Right ventricle myocardium superior (tissue), 1 donor: ENCODE measurements around the gene AGAP4. TPM values are rescaled to one million over a fixed set of nuclear protein-coding genes. Genes with fewer than 3 reads are reported as not detected.
A peak's percentile ranks its signal among the peaks of the same experiment; 100 is the strongest.
"Not testable (repeated sequence)": the region's sequence is repeated elsewhere in the genome, so short reads cannot be mapped to it uniquely, and the experiment has no call there.

Source experiments
- ATAC-seq: fragments of 200-7000 bp; cut with Tn5 transposase; one replicate; pipeline ENCODE4 v1.9.1; 2020; ENCODE audit warnings: mild to moderate bottlenecking; ENCODE audit not compliant: poor library complexity
- DNase-seq: peaks from one replicate; pipeline ENCODE4 v3.0.0-alpha.2; 2020
- intact Hi-C: fragments of 100-400 bp; cut with DNase I; formaldehyde crosslinking; loops from one replicate; pipeline ENCODE4 v1.11.2; 2022
- long read RNA-seq: library from polyadenylated mRNA; unstranded; transcript quantifications from one replicate; pipeline ENCODE4 v2.0.0, GENCODE V29; 2021
- total RNA-seq: library from RNA; stranded (reverse); fragmentation: NEBNext Ultra II Directional; extraction: Animal tissue kit (Norgen Biotek cat#: 25700); gene quantifications from one replicate; pipeline ENCODE4 v1.2.1, GENCODE V29; 2021
- donor health status: DM: no; HTN: yes; CAD: no; lungs with severe emphysema.

The AGAP4 gene
- 6.4 TPM for total RNA-seq
- long read RNA-seq, partial matches to known transcripts: 1 of 2 reads
- long read RNA-seq, other reads (novel, unspliced or antisense): 1 of 2 reads

DNA sequence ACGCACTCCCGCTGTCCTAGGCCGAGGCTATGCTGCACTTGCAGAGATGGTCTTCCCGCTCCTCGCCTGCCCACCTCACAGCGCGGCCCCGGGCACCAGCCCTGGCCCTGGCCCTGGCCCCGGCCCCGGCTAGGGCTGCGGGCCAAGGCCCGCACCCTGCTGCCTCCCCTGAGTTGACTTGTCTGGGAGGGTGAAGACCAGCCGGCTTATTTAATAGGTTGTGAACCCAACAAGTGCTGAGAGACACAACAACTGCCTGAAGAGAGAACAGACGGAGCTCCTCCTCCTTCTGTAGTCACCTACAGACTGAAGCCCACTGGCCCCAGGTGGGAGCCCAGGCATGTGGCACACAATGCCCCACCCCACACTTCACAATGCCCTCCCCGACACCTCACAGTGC is at the start of gene AGAP4:
Gene AGAP4 (minus strand): TSS at position 101 of the 400 bp plus-strand sequence. CDS start 153 bp downstream, outside the sequence.
- ATAC-seq, intact Hi-C loops, DNase-seq: not testable (repeated sequence)

DNA sequence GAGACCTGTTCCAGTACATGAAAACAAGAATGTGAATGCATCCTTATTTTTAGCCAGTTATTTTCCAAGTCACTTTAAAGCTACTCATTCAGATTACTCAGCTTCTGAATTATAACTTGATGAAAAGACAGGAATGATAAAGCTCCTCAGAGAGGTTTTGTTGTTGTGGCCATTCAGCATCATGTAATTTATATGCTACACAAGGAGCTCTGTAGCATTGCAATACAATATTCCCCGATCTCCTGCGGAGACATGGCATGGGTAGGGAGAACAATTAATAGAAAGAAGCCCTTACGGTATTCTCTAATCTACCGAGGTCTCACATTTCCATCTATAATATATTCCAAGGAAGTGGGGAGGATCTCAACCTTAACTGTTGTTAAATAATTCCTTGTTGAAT is 43.4 kb upstream of the AGAP4 start:
- DNase-seq, intact Hi-C loops, ATAC-seq: not testable (repeated sequence)

DNA sequence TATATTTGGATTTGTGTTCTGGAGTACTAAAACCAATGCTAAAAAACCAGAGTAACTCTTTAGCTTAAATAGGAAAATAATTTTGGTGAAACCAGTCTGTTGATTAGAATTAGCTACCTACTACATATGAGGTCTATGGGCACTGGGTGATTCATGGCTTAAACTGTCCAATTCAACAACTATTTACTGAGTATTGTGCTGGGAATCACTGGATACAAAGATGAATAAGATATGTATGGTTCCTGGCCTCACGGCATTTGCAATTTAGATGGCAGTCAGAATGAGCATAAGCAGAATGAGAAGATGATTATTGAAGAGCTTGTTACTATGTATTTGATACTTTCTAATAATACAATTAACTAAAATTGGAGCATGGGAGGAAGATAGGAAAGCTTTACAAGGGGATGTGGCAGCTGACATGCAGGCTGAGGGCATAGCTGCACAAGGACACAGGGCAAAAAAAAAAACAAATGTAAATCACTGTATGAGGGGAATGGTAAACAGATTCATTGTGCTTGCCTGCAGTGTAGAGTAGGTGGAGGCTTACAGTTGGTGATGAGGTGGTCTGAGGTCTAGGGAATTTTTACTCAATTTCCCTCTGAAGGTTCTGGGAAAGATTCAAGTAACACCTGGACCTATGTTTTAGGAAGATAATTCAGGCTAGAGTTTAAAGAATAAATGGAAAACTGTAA is 42.4 kb upstream of the AGAP4 start:
- ATAC-seq: not testable (repeated sequence)

DNA sequence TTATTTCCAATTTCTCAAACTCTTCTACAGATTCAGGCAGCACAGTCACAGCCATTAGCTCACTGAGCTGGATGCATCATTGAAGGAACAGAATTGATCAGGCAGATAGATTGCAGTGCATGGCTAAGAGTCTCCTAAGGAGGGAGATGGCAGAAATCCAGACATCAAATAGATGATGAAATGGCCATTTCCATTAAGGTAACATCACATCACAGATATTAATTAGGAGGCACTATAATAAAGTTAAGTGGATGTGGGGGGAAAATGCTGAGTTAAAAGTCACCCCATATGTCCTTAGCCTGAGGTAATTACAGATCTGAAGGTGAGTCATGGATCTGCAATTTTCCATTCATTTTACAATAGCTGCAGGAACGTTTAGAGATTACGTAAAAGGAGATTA is 35.6 kb upstream of the AGAP4 start:
- DNase-seq, intact Hi-C loops, ATAC-seq: not testable (repeated sequence)

More for the DNA sequence above, 42.4 kb upstream of the AGAP4 start:
- intact Hi-C loops, DNase-seq: not testable (repeated sequence)

DNA sequence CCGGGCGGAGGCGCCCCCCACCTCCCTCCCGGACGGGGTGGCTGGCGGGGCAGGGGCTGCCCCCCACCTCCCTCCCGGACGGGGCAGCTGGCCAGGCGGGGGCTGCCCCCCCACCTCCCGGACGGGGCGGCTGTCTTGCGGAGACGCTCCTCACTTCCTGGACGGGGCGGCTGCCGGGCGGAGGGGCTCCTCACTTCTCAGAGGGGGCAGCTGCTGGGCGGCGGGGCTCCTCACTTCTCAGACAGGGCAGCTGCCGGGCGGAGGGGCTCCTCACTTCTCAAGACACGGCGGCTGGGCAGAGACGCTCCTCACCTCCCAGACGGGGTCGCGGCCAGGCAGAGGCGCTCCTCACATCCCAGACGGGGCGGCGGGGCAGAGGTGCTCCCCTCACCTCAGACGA is 18.1 kb upstream of the AGAP4 start:
- ATAC-seq, intact Hi-C loops, DNase-seq: not testable (repeated sequence)

DNA sequence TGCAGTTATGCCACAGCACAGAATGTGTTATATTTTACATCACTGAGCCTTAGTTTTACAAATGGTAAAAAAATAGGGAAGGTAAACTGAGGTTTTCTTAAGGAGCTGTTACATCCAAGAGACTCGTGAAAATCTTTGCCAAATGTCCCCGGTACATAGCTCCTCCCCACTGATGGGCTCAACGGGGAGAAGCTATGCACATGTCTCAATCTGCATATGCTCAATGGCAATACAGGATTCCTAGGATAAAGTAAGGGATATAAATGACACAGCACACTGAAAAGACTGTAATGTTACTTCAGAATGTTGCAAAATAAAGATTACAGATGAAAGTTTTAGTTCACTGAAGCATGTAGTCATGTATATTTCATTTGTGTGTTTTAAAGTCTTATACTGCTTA is 17.0 kb upstream of the AGAP4 start:
- intact Hi-C loops, ATAC-seq, DNase-seq: not testable (repeated sequence)

DNA sequence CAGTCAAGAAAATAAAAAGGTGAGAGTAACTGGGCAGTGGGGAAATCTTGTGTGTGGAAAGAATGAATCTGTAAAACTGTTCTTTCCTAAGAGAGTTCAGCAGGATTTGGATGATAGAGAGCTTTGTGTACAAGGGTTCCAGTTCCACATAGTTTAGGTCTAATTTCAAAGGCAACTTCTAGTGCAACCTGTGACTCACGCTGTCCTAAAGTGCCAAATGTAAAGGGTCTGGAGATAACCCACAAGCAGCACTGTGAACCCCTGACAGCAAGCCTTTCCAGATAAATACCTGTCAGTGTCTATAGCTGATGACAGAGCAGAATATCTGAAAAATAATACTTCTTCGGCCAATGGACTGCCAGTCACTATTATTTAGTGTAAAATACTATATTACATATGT is 16.3 kb upstream of the AGAP4 start:
- peak; percentile 74 for ATAC-seq
- intact Hi-C loops, DNase-seq: not testable (repeated sequence)

DNA sequence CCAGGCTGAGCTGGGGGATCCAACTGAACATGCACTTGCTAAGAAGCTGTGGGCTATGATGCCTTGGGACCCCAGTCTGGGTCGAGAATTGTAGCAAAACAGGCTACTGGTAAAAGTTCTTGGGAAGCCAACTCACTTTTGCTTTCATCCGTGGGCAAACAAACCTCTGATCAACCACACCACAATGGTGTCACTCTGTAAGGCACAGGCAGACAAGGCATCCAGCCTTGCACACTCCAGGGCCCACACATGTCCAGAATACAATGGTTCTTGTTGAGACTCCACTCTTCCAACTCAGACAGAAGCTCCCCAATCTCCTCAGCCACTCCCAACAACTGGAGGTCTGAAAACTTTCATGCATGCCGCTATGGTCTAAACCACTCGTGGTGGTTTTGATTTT is 10.6 kb upstream of the AGAP4 start:
- intact Hi-C loops, ATAC-seq: not testable (repeated sequence)

DNA sequence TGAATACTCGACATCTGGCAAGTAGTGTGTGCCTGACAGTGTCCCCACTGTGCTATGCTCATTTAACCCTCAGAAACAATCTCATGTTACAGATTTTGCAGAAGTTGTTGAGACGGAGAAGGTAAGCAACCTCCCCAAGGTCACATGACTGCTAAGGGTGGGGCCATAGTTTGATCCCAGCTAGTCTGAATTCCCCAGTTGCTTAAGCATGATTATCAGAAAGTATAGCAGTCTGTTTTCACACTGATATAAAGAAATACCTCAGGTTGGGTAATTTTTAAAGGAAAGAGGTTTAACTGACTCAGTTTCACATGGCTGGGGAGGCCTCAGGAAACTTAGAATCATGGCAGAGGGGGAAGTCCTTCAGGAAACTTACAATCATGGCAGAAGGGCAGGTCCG is 1.2 kb upstream of the AGAP4 start:
- ATAC-seq, intact Hi-C loops, DNase-seq: not testable (repeated sequence)

More for the DNA sequence above, 10.6 kb upstream of the AGAP4 start:
- DNase-seq: not testable (repeated sequence)

DNA sequence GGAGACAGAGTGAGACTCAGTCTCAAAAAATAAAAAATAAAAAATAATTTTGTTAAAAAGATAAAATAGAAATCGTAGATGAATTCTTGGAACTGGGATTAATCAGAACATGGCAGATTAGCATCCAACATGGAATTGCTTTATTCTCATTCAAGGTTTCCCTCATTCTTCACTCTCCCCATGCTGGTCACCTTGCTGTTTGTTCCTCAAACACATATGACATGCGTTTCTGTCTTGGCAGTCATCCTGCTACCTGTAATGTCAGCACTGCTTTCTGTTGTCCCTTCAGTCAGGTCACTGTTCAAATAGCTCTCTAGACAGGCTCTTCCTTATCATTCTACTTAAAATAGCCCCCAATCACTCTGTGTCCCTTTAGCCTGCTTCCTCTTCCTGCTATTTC is 24.4 kb downstream of the AGAP4 start:
- DNase-seq, intact Hi-C loops, ATAC-seq: not testable (repeated sequence)

DNA sequence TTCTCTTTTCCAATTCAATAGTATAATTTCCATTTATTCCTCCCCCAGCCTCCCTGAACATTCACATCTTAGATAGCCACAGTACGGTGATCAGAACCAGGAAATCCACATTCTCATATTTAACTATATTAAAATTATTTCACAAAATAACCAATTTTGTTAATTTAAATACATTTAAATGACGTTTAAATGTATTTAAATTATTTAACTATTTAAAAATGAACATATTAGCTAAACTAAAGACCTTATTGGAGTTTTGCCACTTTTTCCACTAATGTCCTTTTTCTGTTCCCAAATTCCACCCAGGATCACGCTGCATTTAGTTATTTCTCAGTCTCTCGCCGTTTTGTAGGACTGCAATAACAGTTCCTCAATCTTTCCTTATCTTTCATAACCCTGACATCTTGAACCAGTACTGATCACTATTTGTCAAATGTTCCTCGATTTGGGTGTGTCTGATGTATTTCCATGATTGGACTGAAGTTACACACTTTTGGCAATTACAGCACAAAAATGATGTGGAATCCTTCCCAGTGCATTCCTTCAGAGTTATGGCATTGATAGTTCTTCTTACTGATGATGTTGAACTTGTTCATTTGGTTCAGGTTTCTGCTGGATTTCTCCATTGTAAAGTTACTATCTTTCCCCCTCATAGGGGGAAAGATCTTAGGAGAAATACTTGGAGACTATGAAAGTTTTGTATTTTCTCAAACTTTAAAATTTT is 27.0 kb downstream of the AGAP4 start:
- ATAC-seq, DNase-seq, intact Hi-C loops: not testable (repeated sequence)

DNA sequence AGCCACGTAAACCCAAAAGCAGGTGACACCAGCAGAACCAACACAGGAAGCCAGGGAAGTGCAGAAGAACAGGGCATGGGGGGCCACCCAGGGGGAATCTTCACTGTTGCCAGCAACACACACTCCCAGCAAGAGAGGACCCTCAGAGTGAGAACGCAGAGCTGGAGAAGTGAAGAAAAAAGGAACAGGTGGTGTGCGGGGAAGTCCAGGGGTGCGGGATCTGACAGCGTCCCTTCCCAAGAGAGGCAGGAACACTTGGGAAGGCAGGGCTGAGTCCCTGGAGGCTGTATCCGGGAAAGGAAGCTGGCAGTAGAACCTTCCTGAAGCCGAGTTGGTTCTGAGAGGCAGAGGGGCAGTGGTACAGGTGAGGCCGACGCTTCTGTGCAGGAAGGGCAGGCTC is 27.7 kb downstream of the AGAP4 start:
- ATAC-seq (no peak), DNase-seq (no peak)
- intact Hi-C loops: no loop called here

DNA sequence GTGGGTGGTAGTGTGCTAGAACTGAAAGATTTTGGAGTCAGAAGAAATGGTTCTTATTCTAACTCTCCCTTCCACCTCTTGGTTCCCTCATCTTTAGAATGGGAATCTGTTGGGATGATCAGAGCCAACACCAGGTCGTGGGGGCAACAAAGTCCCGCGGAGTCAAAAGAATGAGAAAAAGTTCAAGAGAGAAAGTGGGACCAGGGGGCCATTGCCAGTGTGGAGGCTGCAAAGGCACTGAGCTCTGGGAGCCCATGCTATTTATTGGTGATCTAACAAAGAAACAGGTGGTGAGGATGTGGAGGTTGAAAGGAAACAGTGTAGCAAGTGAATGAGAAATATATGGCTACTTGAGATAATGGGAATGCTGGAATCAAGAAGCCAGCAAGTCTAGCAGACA is 29.4 kb downstream of the AGAP4 start:
- DNase-seq (no peak), ATAC-seq (no peak)
- intact Hi-C loops: no loop called here

DNA sequence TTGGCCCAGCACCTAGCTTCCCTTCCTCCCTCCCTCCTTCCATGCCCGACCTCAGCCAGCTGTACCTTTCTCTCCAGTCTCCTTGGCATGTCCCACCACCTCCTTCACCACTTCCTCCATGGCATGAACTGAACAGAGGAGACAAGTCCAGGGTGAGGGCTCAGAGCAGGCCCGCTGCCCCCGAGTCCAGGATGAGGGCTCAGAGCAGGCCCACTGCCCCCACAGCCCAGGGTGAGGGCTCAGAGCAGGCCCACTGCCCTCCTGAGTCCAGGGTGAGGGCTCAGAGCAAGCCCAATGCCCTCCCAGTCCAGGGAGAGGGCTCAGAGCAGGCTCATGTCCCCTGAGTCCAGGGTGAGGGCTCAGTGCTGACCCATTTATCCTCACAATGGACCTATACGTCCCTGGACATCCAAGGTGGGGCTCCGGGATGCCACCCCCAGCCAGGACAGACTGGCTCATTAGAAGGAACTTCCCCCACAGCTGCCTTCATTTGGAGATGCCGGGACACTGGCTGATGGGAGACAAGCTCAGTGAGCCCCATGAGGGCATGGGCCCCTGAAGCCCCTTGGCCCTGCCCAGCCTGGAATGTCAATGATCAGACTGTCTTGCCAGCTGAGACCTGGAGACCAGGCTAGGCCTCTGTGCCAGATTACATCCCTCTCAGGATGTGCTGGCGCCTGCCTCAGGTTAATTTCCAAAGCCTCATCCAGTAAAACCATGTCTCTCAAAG is 30.0 kb downstream of the AGAP4 start:
- DNase-seq (no peak), ATAC-seq (no peak)
- intact Hi-C loops: no loop called here

DNA sequence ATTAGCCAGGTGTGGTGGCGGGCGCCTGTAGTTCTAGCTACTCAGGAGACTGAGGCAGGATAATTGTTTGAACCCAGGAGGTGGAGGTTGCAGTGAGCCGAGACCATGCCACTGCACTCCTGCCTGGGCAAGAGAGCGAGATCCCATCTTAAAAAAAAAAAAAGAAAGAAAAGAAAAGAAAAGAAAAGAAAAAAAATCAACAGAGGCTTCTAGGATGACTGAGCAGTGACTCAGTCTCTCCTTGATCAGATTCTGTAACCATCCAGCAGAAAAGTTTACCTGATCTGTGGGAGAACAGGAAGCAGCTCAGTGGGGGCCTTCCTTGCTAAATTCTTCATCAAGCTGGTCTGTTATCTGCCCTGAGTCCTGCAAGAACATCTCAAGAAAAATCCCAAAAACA is 33.2 kb downstream of the AGAP4 start:
- ATAC-seq, DNase-seq, intact Hi-C loops: not testable (repeated sequence)

DNA sequence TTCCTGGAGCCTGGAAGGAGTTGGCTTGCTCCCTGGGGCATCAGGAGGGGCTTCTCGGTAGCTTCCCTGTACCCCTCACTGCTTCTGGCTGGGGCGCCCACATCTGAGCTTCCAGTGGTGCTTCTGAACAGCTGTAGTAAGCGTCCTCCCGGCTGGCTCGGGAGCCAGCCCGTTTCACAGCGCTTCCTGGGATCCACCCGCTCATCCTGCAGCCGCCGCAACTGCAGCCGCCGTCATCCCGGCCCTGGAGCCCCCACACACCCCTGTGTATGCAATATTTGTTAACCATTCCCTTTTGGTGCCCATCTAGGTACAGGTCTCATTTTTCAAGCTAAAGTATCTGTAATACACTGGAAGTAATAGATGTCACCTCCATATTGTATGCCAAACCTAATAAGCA is 34.3 kb downstream of the AGAP4 start:
- intact Hi-C loops, ATAC-seq, DNase-seq: not testable (repeated sequence)

DNA sequence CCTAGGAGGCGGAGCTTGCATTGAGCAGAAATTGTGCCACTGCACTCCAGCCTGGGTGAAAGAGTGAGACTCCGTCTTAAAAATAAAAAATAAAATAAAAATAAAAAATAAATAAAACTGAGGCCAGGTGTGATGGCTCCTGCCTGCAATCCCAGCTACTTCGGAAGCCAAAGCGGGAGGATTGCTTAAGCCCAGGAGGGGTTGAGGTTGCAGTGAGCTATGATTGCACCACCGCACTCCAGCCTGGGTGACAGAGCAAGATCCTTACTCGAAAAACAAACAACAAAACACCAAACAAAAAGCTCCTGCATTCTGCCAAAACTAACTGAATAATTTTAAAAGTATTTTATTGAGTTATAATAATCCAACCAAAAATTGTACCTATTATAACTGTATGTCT is 36.2 kb downstream of the AGAP4 start:
- DNase-seq: no peak
- no peak for ATAC-seq
- intact Hi-C loops: no loop called here

DNA sequence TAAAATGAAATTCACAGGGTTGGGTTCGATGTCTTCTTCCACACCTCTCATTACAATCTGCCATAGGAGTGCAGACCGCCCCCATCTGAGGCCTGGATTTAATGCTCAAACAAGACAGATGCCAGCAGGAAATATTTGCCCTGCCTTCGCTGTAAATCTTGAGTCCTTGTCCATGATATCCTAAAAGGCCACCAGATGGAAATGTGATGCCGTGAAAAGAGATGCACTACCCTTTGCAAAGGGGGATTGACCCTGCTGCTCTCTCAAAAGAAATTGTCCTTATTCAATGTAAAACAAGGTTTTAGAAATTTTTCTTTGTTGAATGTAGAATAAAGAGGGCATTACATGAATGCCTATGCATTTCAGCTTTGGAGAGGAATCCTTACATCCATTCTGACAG is 37.5 kb downstream of the AGAP4 start:
- intact Hi-C loops: no loop called here
- ATAC-seq (no peak), DNase-seq (no peak)

DNA sequence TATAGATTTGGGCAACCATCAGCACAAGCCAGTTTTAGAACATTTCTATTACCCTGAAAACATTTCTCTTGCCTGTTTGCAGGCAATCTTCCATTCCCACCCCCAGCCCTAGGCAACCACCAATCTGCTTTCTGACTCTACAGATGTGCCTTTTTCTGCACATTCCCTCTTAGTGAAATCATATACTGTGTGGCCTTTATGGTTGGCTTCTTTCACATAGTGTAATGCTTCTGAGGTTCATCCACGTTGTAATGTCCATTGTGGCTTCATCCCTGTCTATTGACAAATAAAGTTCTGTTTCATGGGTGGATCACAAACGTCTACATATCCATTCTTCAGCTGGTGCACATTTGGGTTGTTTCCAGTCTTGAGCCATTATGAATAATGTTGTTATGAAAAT is 42.3 kb downstream of the AGAP4 start:
- DNase-seq, ATAC-seq, intact Hi-C loops: not testable (repeated sequence)
